H1 (cell line): ENCODE data around the gene FHIT. TPM values are rescaled to one million over a fixed set of nuclear protein-coding genes. Genes with fewer than 3 reads are reported as not detected.

Experiments
- CTCF ChIA-PET: fragments of 300-600 bp; sonication (Branson Sonifier 250); formaldehyde crosslinking; loops from one replicate; lab custom pipeline; 2021; ENCODE audit not compliant: partially characterized antibody; lab: Charles Lee
- POLR2A ChIA-PET: fragments of 300-600 bp; sonication (Branson Sonifier 250); formaldehyde crosslinking; loops from one replicate; lab custom pipeline; 2021; ENCODE audit warnings: inconsistent platforms; ENCODE audit not compliant: partially characterized antibody; lab: Charles Lee
- DNase-seq, 2 experiments: peaks; one replicate each; pipeline versions ENCODE4 v3.0.0 to v3.0.0-alpha.2; 2010 to 2022; ENCODE audit warnings: low spot score in 2 of 2, low read depth in 1 of 2, mixed read lengths in 1 of 2
- FAIRE-seq: peaks from 2 replicates; lab custom pipeline; 2011; peaks lifted over from hg19 to GRCh38; lab: Jason Lieb, UNC
- H2AFZ ChIP-seq: 2 replicates; pipeline ENCODE4 v1.8.1; 2012; ENCODE audit warnings: low read length, inconsistent platforms
- H2AK5ac ChIP-seq: 2 replicates; pipeline ENCODE4 v1.6.1; 2013; ENCODE audit warnings: low read depth, low read length
- H2BK120ac ChIP-seq: replicated peaks from 2 replicates; pipeline ENCODE3; 2013; ENCODE audit warnings: low read depth, low read length, inconsistent platforms
- H2BK12ac ChIP-seq: 2 replicates; pipeline ENCODE4 v1.6.1; 2013; ENCODE audit warnings: low read depth, low read length
- H2BK15ac ChIP-seq: 2 replicates; pipeline ENCODE4 v1.6.1; 2013; ENCODE audit warnings: low read length
- H2BK20ac ChIP-seq: 2 replicates; pipeline ENCODE4 v1.6.1; 2013; ENCODE audit warnings: low read length
- H2BK5ac ChIP-seq: 2 replicates; pipeline ENCODE4 v1.6.1; 2013; ENCODE audit warnings: low read depth, low read length
- H3K14ac ChIP-seq: 2 replicates; pipeline ENCODE4 v1.6.1; 2013; ENCODE audit warnings: inconsistent platforms; ENCODE audit not compliant: insufficient read length
- H3K18ac ChIP-seq: 2 replicates; pipeline ENCODE4 v1.6.1; 2013; ENCODE audit warnings: low read length; ENCODE audit errors: extremely low read depth
- H3K23ac ChIP-seq: 2 replicates; pipeline ENCODE4 v1.6.1; 2013; ENCODE audit warnings: inconsistent platforms; ENCODE audit not compliant: insufficient read length
- H3K23me2 ChIP-seq: 2 replicates; pipeline ENCODE4 v1.6.1; 2013; ENCODE audit warnings: low read depth, low read length
- H3K27ac ChIP-seq: 2 replicates; pipeline ENCODE4 v1.6.1; 2011; ENCODE audit warnings: low read depth, low read length, inconsistent platforms
- H3K27me3 ChIP-seq, 4 experiments: replicated peaks in 1 of 4; 1 replicate in 1 of 4; 2 replicates in 3 of 4; pipeline versions ENCODE4 v1.6.1 to v1.8.1; 2011 to 2013; ENCODE audit warnings: low read length in 3 of 4, mild to moderate bottlenecking in 3 of 4, inconsistent platforms in 2 of 4, mixed read lengths in 2 of 4, moderate library complexity in 1 of 4; ENCODE audit not compliant: control insufficient read depth in 3 of 4, insufficient read depth in 3 of 4; ENCODE audit errors: extremely low read depth in 1 of 4
- H3K36me3 ChIP-seq, 4 experiments: 2 replicates each; pipeline versions ENCODE4 v1.6.1 to v1.8.1; 2011 to 2013; ENCODE audit warnings: mild to moderate bottlenecking in 4 of 4, low read length in 3 of 4, moderate library complexity in 2 of 4, control low read depth in 1 of 4, inconsistent platforms in 1 of 4; ENCODE audit not compliant: insufficient read depth in 4 of 4, control insufficient read depth in 2 of 4
- H3K4ac ChIP-seq: replicated peaks from 2 replicates; pipeline ENCODE3; 2013; ENCODE audit warnings: low read length, low read depth, mixed read lengths, inconsistent platforms; ENCODE audit not compliant: insufficient read length
- H3K4me1 ChIP-seq, 4 experiments: replicated peaks in 1 of 4; 1 replicate in 1 of 4; 2 replicates in 3 of 4; pipeline versions ENCODE4 v1.6.1 to v1.8.1; 2011 to 2013; ENCODE audit warnings: low read length in 3 of 4, inconsistent platforms in 2 of 4, mixed read lengths in 1 of 4; ENCODE audit not compliant: insufficient read depth in 4 of 4, control insufficient read depth in 3 of 4
- H3K4me2 ChIP-seq, 2 experiments: 2 replicates each; pipeline versions ENCODE4 v1.6.1 to v1.8.1; 2011 to 2013; ENCODE audit warnings: low read depth in 2 of 2, low read length in 2 of 2, control low read depth in 1 of 2, inconsistent platforms in 1 of 2, mild to moderate bottlenecking in 1 of 2; ENCODE audit not compliant: insufficient read depth in 1 of 2
- H3K4me3 ChIP-seq, 4 experiments: fragments of 200-600, 300-600 bp in 1 of 4; sonication (generic), shearing (Covaris generic), sonication (Bioruptor Twin) in 1 of 4; 2 replicates each; pipeline versions ENCODE4 v1.5.1 to v1.8.1; 2011 to 2016; ENCODE audit warnings: low read length in 4 of 4, low read depth in 3 of 4, control low read depth in 2 of 4, inconsistent platforms in 2 of 4, mild to moderate bottlenecking in 2 of 4, mixed read lengths in 1 of 4, moderate library complexity in 1 of 4; ENCODE audit not compliant: insufficient read depth in 2 of 4; ENCODE audit errors: extremely low read depth in 1 of 4
- H3K56ac ChIP-seq: replicated peaks from 2 replicates; pipeline ENCODE3; 2013; ENCODE audit warnings: low read depth, mild to moderate bottlenecking, mixed read lengths, low read length, inconsistent platforms; ENCODE audit not compliant: insufficient read length
- H3K79me1 ChIP-seq: 2 replicates; pipeline ENCODE4 v1.6.1; 2013; ENCODE audit warnings: low read depth, low read length, control low read depth
- H3K79me2 ChIP-seq, 2 experiments: 2 replicates each; pipeline versions ENCODE4 v1.6.1 to v1.8.1; 2012 to 2013; ENCODE audit warnings: low read length in 2 of 2, mild to moderate bottlenecking in 2 of 2, inconsistent platforms in 1 of 2; ENCODE audit not compliant: insufficient read depth in 2 of 2, control insufficient read depth in 1 of 2
- H3K9ac ChIP-seq, 4 experiments: replicated peaks in 1 of 4; 1 replicate in 1 of 4; 2 replicates in 3 of 4; pipeline versions ENCODE4 v1.6.1 to v1.8.1; 2011 to 2013; ENCODE audit warnings: low read depth in 3 of 4, low read length in 3 of 4, control low read depth in 2 of 4, mild to moderate bottlenecking in 2 of 4, moderate library complexity in 2 of 4, inconsistent platforms in 1 of 4; ENCODE audit errors: extremely low read depth in 1 of 4
- H3K9me3 ChIP-seq, 2 experiments: 2 replicates each; pipeline versions ENCODE4 v1.6.1 to v1.8.1; 2012 to 2013; ENCODE audit warnings: mild to moderate bottlenecking in 2 of 2, moderate library complexity in 2 of 2, control low read depth in 1 of 2, inconsistent platforms in 1 of 2, low read depth in 1 of 2, low read length in 1 of 2, mixed read lengths in 1 of 2; ENCODE audit not compliant: insufficient read depth in 2 of 2
- H4K20me1 ChIP-seq, 2 experiments: replicated peaks in 1 of 2; 2 replicates each; pipeline versions ENCODE3 to v1.8.1; 2011 to 2013; ENCODE audit warnings: inconsistent platforms in 2 of 2, low read length in 2 of 2, mild to moderate bottlenecking in 1 of 2; ENCODE audit not compliant: insufficient read depth in 2 of 2, control insufficient read depth in 1 of 2
- H4K5ac ChIP-seq: 2 replicates; pipeline ENCODE4 v1.6.1; 2013; ENCODE audit warnings: low read length, low read depth, mixed read lengths, inconsistent platforms; ENCODE audit not compliant: insufficient read length
- H4K8ac ChIP-seq: 2 replicates; pipeline ENCODE4 v1.8.0; 2013; ENCODE audit warnings: mild to moderate bottlenecking, moderate library complexity, low read length, inconsistent platforms; ENCODE audit not compliant: insufficient read depth; ENCODE audit errors: extremely low read depth
- H4K91ac ChIP-seq: replicated peaks from 2 replicates; pipeline ENCODE3; 2013; ENCODE audit warnings: low read length, mixed read lengths, inconsistent platforms; ENCODE audit not compliant: insufficient read length
- HDAC6 ChIP-seq: IDR thresholded peaks from one replicate; pipeline ENCODE4 v1.7.1; 2012; ENCODE audit warnings: low read depth, mild to moderate bottlenecking, inconsistent platforms, low read length, moderate library complexity
- ZNF274 ChIP-seq: IDR thresholded peaks from 2 replicates; pipeline ENCODE4 v1.7.0; 2012; ENCODE audit warnings: low read length, borderline replicate concordance; ENCODE audit errors: extremely low read depth
- WGBS, 2 experiments: shearing (Covaris generic) in 1 of 2; methylation state at CpG; one replicate each; pipeline versions ENCODE4 v1.1.6 to v1.1.7; 2013 to 2015; ENCODE audit warnings: low lambda C conversion rate in 2 of 2, mixed read lengths in 2 of 2, inconsistent platforms in 1 of 2, low coverage in 1 of 2, missing lambda C conversion rate in 1 of 2; ENCODE audit not compliant: insufficient replicate concordance in 2 of 2, insufficient coverage in 1 of 2, insufficient read length in 1 of 2; ENCODE audit errors: extremely low coverage in 1 of 2, missing lambda C conversion rate in 1 of 2; 5-methylcytosine and 5-hydroxymethylcytosine counted together
- polyA plus RNA-seq, 7 experiments: library from polyadenylated mRNA; depleted of rRNA in 3 of 7; stranded (reverse) in 5 of 7; unstranded in 2 of 7; fragments of >200 nt in 5 of 7; fragments of 200-250 nt in 2 of 7; gene quantifications; 1 replicate in 5 of 7; 2 replicates in 1 of 7; 4 replicates in 1 of 7; pipeline versions ENCODE4 v1.2.1 to v1.2.3, GENCODE V29; 2011 to 2013; ENCODE audit warnings: missing spikeins in 2 of 7, mixed read lengths in 2 of 7
- total RNA-seq: library from RNA; stranded (reverse); fragmentation: NEBNext Ultra II Directional; extraction: Animal tissue kit (Norgen Biotek cat#: 25700); gene quantifications from 2 replicates; pipeline ENCODE4 v1.2.1, GENCODE V29; 2021

The FHIT gene
- total and polyA plus RNA-seq, 2 of the 8 experiments (the other 6 are each of a cell fraction or from before 2014, with no cell fraction given): 1.2 to 3.2 TPM

DNA sequence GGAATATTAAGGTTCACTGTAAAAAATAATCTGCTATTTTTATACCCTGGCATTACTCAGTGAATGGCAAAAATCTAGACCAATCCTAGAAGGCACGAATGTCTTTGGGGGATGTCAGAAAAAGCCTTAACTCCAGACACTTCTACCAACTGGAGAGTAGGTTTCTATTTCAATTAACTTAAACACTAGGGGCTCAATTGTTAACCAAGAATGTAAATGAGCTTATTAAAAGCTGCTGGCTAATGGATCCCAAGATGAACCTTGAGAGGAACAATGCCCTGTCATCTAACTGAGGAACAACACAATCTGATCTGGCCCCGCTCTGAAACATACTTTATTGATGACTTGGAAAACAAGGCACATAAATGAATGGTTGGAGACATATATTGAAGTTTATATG lies 701.4 kb downstream of the FHIT start:
- Histone ChIP-seq H2AK5ac (no peak overlapping the region), H3K4ac (no peak overlapping the region), H3K4me1 (peaks cover 0 to 19% (median 4%) of the 10 kb centered on the region in 4 experiments; a peak in 3 of 7 replicates), H4K20me1 (no peaks in the 10 kb centered on the region), H3K56ac (no peak overlapping the region), H3K23me2 (no peaks in the 10 kb centered on the region), H2BK15ac (no peak overlapping the region), H2BK120ac (no peak overlapping the region), H3K9me3 (no peaks in the 10 kb centered on the region; a peak in 1 of 4 replicates), H4K91ac (no peak overlapping the region), H3K9ac (no peak overlapping the region), H3K36me3 (peaks cover 0 to 3% (median 0%) of the 10 kb centered on the region in 4 experiments; a peak in 1 of 8 replicates), H3K14ac (no peak overlapping the region), H2BK12ac (no peak overlapping the region), H3K4me2 (no peak overlapping the region), H4K8ac (no peak overlapping the region), H2BK20ac (no peak overlapping the region), H2AFZ (no peak overlapping the region), H3K27me3 (no peaks in the 10 kb centered on the region), H3K4me3 (no peak overlapping the region), H4K5ac (no peak overlapping the region), H3K27ac (no peak overlapping the region), H2BK5ac (no peak overlapping the region), H3K79me2 (no peaks in the 10 kb centered on the region), H3K79me1 (no peaks in the 10 kb centered on the region), H3K18ac (no peak overlapping the region), H3K23ac (no peak overlapping the region)
- FAIRE-seq (peak; percentile 32), DNase-seq (no peak)
- CTCF ChIA-PET: interaction anchor here (0.7 kb wide), 1 partner anchor 250 kb away, joined by 7 read pairs; no protein-coding TSS in a partner anchor
- TF ChIP-seq HDAC6 (no peak), ZNF274 (no peak)
- WGBS, 2 experiments: 61% methylated on average over 2 of the region's 2 CpGs; no CpG with 5 or more reads in 1 of the 2 experiments
- POLR2A ChIA-PET: no interaction called here
